ENCODE measurements around the gene SSTR3.
"Not testable (repeated sequence)": the region's sequence is repeated elsewhere in the genome, so short reads cannot be mapped to it uniquely, and the experiment has no call there.

The SSTR3 gene

GRCh38 chr22:37172266-37173245 is 39.7 kb downstream of the SSTR3 start:
- no peak for TF ChIP-seq CTCF (conservative IDR thresholded peaks at IDR 0.05)
- TF ChIP-seq ZFX (IDR thresholded peaks at IDR 0.05) = no peak

GRCh38 chr22:37171662-37172061 is 40.6 kb downstream of the SSTR3 start:
- H3K27ac ChIP-seq = no peak overlapping the region
- TF ChIP-seq CTCF (conservative IDR thresholded peaks at IDR 0.05) = no peak
- no peak for TF ChIP-seq ZFX (IDR thresholded peaks at IDR 0.05)

More at GRCh38 chr22:37172266-37173245, 39.7 kb downstream of the SSTR3 start:
- no peak overlapping the region for H3K27ac ChIP-seq

GRCh38 chr22:37170689-37171405 is 41.4 kb downstream of the SSTR3 start:
- H3K27ac ChIP-seq = not testable (repeated sequence)

- H3K27ac ChIP-seq = no peak overlapping the region
- no peak for TF ChIP-seq ZFX (IDR thresholded peaks at IDR 0.05)
- TF ChIP-seq CTCF (conservative IDR thresholded peaks at IDR 0.05) = no peak
Observed at GRCh38 chr22:37169947-37170688, 42.2 kb downstream of the SSTR3 start.

GRCh38 chr22:37169406-37169805 is 42.9 kb downstream of the SSTR3 start:
- H3K27ac ChIP-seq = no peak overlapping the region
- no peak for TF ChIP-seq CTCF (conservative IDR thresholded peaks at IDR 0.05)
- TF ChIP-seq ZFX (IDR thresholded peaks at IDR 0.05) = no peak

- no peak for TF ChIP-seq CTCF (conservative IDR thresholded peaks at IDR 0.05)
- no peak for TF ChIP-seq ZFX (IDR thresholded peaks at IDR 0.05)
- H3K27ac ChIP-seq = no peak overlapping the region
Observed at GRCh38 chr22:37167981-37168647, 44.2 kb downstream of the SSTR3 start.
